Fibroblast of pulmonary artery (primary cell): ENCODE results near the gene GTPBP6.
A peak's percentile ranks its signal among the peaks of the same experiment; 100 is the strongest.
"Not testable (repeated sequence)": the region's sequence is repeated elsewhere in the genome, so short reads cannot be mapped to it uniquely, and the experiment has no call there.

Experiments
- DNase-seq: peaks from one replicate; pipeline ENCODE4 v3.0.0-alpha.2; 2010; ENCODE audit warnings: low read depth
- H3K4me3 ChIP-seq: replicated peaks from 2 replicates; pipeline ENCODE4 v1.5.1; 2011; ENCODE audit warnings: low read depth, mild to moderate bottlenecking, control low read depth, low read length, moderate library complexity
- CTCF ChIP-seq: IDR thresholded peaks from 2 replicates; pipeline ENCODE4 v1.5.1; 2011; ENCODE audit warnings: mild to moderate bottlenecking, control low read depth, low read length, inconsistent platforms; ENCODE audit errors: missing control alignments

The GTPBP6 gene

GRCh38 chrX:281166-281999 lies 37.2 kb downstream of the GTPBP6 start, which contains the start of gene PLCXD1:
Gene PLCXD1 (plus strand): TSS chrX:281381. CDS start chrX:284188, 2,807 bp downstream.
- H3K4me3 ChIP-seq = peak within 1 kb of the TSS; percentile 56
- DNase-seq = peak; percentile 58
- TF ChIP-seq CTCF = no peak

GRCh38 chrX:280722-281121 lies 37.9 kb downstream of the GTPBP6 start:
- H3K4me3 ChIP-seq, DNase-seq: not testable (repeated sequence)

- not testable (repeated sequence) for H3K4me3 ChIP-seq
- DNase-seq = peak; percentile 19
These were observed 38.6 kb downstream of the GTPBP6 start for GRCh38 chrX:279757-280604.

- peak overlapping the region; percentile 65 for H3K4me3 ChIP-seq
- no peak for TF ChIP-seq CTCF
- peak; percentile 39 for DNase-seq
These were observed 41.9 kb downstream of the GTPBP6 start for GRCh38 chrX:276581-277201.

GRCh38 chrX:275967-276580 lies 42.5 kb downstream of the GTPBP6 start:
- TF ChIP-seq CTCF = no peak
- peak overlapping the region; percentile 65 for H3K4me3 ChIP-seq
- peak; percentile 41 for DNase-seq

- TF ChIP-seq CTCF = no peak
- no peak overlapping the region for H3K4me3 ChIP-seq
- no peak for DNase-seq
These were observed 43.1 kb downstream of the GTPBP6 start for GRCh38 chrX:275476-275966.

- H3K4me3 ChIP-seq = no peak overlapping the region
- DNase-seq = no peak
These were observed 43.6 kb downstream of the GTPBP6 start for GRCh38 chrX:274904-275475.

More at GRCh38 chrX:274904-275475, 43.6 kb downstream of the GTPBP6 start:
- TF ChIP-seq CTCF = no peak
